Activated CD4-positive, alpha-beta T cell treated with anti-CD3 and anti-CD28 coated beads, Interleukin-2, amount 50 U/mL, for 16 hours (primary cell): ENCODE data around the gene TDRD7.

Experiments used
- DNase-seq: peaks from one replicate; pipeline ENCODE4 v3.0.0-alpha.2; 2020

TDRD7 gene

GRCh38 chr9:97507428-97507984, 95.6 kb downstream of the TDRD7 start:
- no peak for DNase-seq

- no peak for DNase-seq
Measured at GRCh38 chr9:97508852-97509251, 97.0 kb downstream of the TDRD7 start.

GRCh38 chr9:97510797-97511654, 99.1 kb downstream of the TDRD7 start:
- DNase-seq, result peak; percentile 66

- no peak for DNase-seq
Measured at GRCh38 chr9:97511655-97512427, 99.9 kb downstream of the TDRD7 start.

- no peak for DNase-seq
Measured at GRCh38 chr9:97512966-97513560, 101.2 kb downstream of the TDRD7 start.

GRCh38 chr9:97514531-97514930, 102.6 kb downstream of the TDRD7 start:
- no peak for DNase-seq

GRCh38 chr9:97515662-97516061, 103.8 kb downstream of the TDRD7 start:
- DNase-seq, result no peak

- DNase-seq, result no peak
Measured at GRCh38 chr9:97516111-97516510, 104.2 kb downstream of the TDRD7 start.

GRCh38 chr9:97517331-97518089, 105.6 kb downstream of the TDRD7 start:
- no peak for DNase-seq

GRCh38 chr9:97518166-97518908, 106.4 kb downstream of the TDRD7 start:
- DNase-seq, result no peak

GRCh38 chr9:97518909-97519307, 107.0 kb downstream of the TDRD7 start:
- DNase-seq, result no peak

- DNase-seq, result no peak
Measured at GRCh38 chr9:97519441-97519970, 107.6 kb downstream of the TDRD7 start.

GRCh38 chr9:97521576-97522333, 109.9 kb downstream of the TDRD7 start:
- no peak for DNase-seq

- no peak for DNase-seq
Measured at GRCh38 chr9:97524424-97524823, 112.5 kb downstream of the TDRD7 start.

- no peak for DNase-seq
Measured at GRCh38 chr9:97525451-97525850, 113.6 kb downstream of the TDRD7 start.

- DNase-seq, result no peak
Measured at GRCh38 chr9:97526895-97527575, 115.1 kb downstream of the TDRD7 start.

- DNase-seq, result no peak
Measured at GRCh38 chr9:97527626-97528528, 116.0 kb downstream of the TDRD7 start.

- DNase-seq, result no peak
Measured at GRCh38 chr9:97528529-97529230, 116.8 kb downstream of the TDRD7 start.
